WTC11 (cell line): Measurements from ENCODE around the gene RABIF. TPM values are rescaled to one million over a fixed set of nuclear protein-coding genes. Genes with fewer than 3 reads are reported as not detected.

Experiments
- ATAC-seq: fragments of 200-7000 bp; cut with Tn5 transposase; 2 replicates; pipeline ENCODE4 v1.10.0; 2021; ENCODE audit warnings: mild to moderate bottlenecking, moderate library complexity
- CTCF ChIA-PET: fragments of 300-600 bp; sonication (Branson Sonifier 250); formaldehyde crosslinking; loops from one replicate; lab custom pipeline; 2021; ENCODE audit warnings: antibody characterized with exemption; lab: Charles Lee
- POLR2A ChIA-PET: fragments of 350-600 bp; sonication (Branson Sonifier 250); formaldehyde crosslinking; loops from one replicate; lab custom pipeline; 2021; ENCODE audit warnings: antibody characterized with exemption; lab: Charles Lee
- DNase-seq: peaks from one replicate; pipeline ENCODE4 v3.0.0; 2021; ENCODE audit warnings: low spot score
- H3K27ac Mint-ChIP-seq: 2 replicates; pipeline ENCODE4 v1.8.0; 2021; ENCODE audit warnings: mixed read lengths
- H3K27me3 Mint-ChIP-seq: 2 replicates; pipeline ENCODE4 v1.8.0; 2021; ENCODE audit warnings: low read depth, mild to moderate bottlenecking, moderate library complexity, mixed read lengths
- H3K36me3 Mint-ChIP-seq: 2 replicates; pipeline ENCODE4 v1.8.0; 2021; ENCODE audit warnings: mixed read lengths
- H3K4me1 Mint-ChIP-seq: 2 replicates; pipeline ENCODE4 v1.8.0; 2022; ENCODE audit warnings: mixed read lengths
- H3K4me3 Mint-ChIP-seq: 2 replicates; pipeline ENCODE4 v1.8.0; 2021; ENCODE audit warnings: mild to moderate bottlenecking, moderate library complexity, mixed read lengths
- H3K9me3 Mint-ChIP-seq: 2 replicates; pipeline ENCODE4 v1.8.0; 2021; ENCODE audit warnings: mixed read lengths
- ATF1 ChIP-seq: sonication (generic); formaldehyde crosslinking; IDR thresholded peaks from 2 replicates; pipeline ENCODE4 v1.8.1; 2023; ENCODE audit warnings: mild to moderate bottlenecking, moderate library complexity, missing genetic modification reagents
- NFE2L1 ChIP-seq: sonication (generic); formaldehyde crosslinking; IDR thresholded peaks from 2 replicates; pipeline ENCODE4 v1.8.1; 2023; ENCODE audit warnings: missing genetic modification reagents
- NR1H2 ChIP-seq: sonication (generic); formaldehyde crosslinking; IDR thresholded peaks from 2 replicates; pipeline ENCODE4 v1.9.0; 2021; ENCODE audit warnings: mild to moderate bottlenecking, moderate library complexity, missing genetic modification reagents
- OVOL2 ChIP-seq: fragments of 250-450 bp; sonication (Bioruptor Pico); IDR thresholded peaks from 2 replicates; pipeline ENCODE4 v1.9.0; 2021; ENCODE audit warnings: mild to moderate bottlenecking, borderline replicate concordance
- RELA ChIP-seq: sonication (generic); formaldehyde crosslinking; IDR thresholded peaks from 2 replicates; pipeline ENCODE4 v1.8.1; 2022; ENCODE audit warnings: missing genetic modification reagents, mild to moderate bottlenecking, borderline replicate concordance
- RORB ChIP-seq: fragments of 250-450 bp; sonication (Bioruptor Pico); IDR thresholded peaks from 2 replicates; pipeline ENCODE4 v1.9.0; 2021; ENCODE audit warnings: mild to moderate bottlenecking
- SMAD3 ChIP-seq: sonication (generic); formaldehyde crosslinking; IDR thresholded peaks from 2 replicates; pipeline ENCODE4 v1.8.0; 2022; ENCODE audit warnings: missing genetic modification reagents, mild to moderate bottlenecking, borderline replicate concordance
- SP1 ChIP-seq: sonication (generic); formaldehyde crosslinking; conservative IDR thresholded peaks from 2 replicates; pipeline ENCODE4 v1.8.1; 2022; ENCODE audit warnings: missing genetic modification reagents
- ZNF232 ChIP-seq: sonication (generic); formaldehyde crosslinking; IDR thresholded peaks from 2 replicates; pipeline ENCODE4 v1.8.0; 2022; ENCODE audit warnings: mild to moderate bottlenecking, missing genetic modification reagents
- ZNF263 ChIP-seq: sonication (generic); formaldehyde crosslinking; IDR thresholded peaks from 2 replicates; pipeline ENCODE4 v1.8.1; 2022; ENCODE audit warnings: low read depth, mild to moderate bottlenecking, moderate library complexity, missing genetic modification reagents
- ZNF396 ChIP-seq: fragments of 250-450 bp; sonication (Bioruptor Pico); IDR thresholded peaks from 2 replicates; pipeline ENCODE4 v1.8.0; 2021; ENCODE audit warnings: mild to moderate bottlenecking, moderate library complexity, borderline replicate concordance
- total RNA-seq: library from RNA; stranded (reverse); gene quantifications from 3 replicates; pipeline ENCODE4 v1.2.3, GENCODE V29; 2021
- TF ChIP-seq, protein P1 (sequence below): sonication (generic); formaldehyde crosslinking; IDR thresholded peaks from 2 replicates; pipeline ENCODE4 v1.8.1; 2022; ENCODE audit warnings: low read depth, missing genetic modification reagents, borderline replicate concordance
- TF ChIP-seq, protein P2 (sequence below): sonication (generic); formaldehyde crosslinking; IDR thresholded peaks from 2 replicates; pipeline ENCODE4 v1.8.1; 2023; ENCODE audit warnings: mild to moderate bottlenecking, missing genetic modification reagents, moderate library complexity
- TF ChIP-seq, protein P3 (sequence below): sonication (generic); formaldehyde crosslinking; IDR thresholded peaks from 2 replicates; pipeline ENCODE4 v1.8.0; 2022; ENCODE audit warnings: mild to moderate bottlenecking, missing genetic modification reagents
- TF ChIP-seq, protein P4 (sequence below): fragments of 250-450 bp; sonication (Bioruptor Pico); IDR thresholded peaks from 2 replicates; pipeline ENCODE4 v2.1.2; 2022; ENCODE audit warnings: mild to moderate bottlenecking, moderate library complexity
- TF ChIP-seq, protein P5 (sequence below): fragments of 200-600 bp; IDR thresholded peaks from 2 replicates; pipeline ENCODE4 v1.8.0; 2022; ENCODE audit warnings: antibody characterized with exemption
- TF ChIP-seq, protein P6 (sequence below): fragments of 250-450 bp; sonication (Bioruptor Pico); IDR thresholded peaks from 2 replicates; pipeline ENCODE4 v1.9.0; 2021; ENCODE audit warnings: mild to moderate bottlenecking

The RABIF gene
- total RNA-seq, 1 experiment from 2014 or later = 6.6 TPM

DNA sequence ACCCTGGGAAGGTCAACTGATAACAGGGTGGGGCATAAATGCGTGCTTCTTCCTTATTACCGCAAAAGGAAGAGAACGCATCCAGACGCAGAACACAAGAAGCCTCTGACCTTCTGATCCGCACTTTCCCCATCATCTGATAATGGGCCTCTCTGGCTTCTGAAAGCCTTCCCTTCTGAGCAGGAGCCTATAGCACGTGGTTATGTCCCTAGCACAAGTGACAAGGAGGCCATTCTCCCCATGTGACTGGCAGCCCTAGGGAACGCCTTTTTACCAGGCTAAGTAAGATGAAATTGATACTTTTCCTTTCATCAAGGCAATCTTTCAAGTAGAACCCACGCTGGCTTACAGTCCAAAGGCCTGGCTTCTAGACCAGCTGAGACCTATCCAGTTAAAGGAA lies 34.2 kb downstream of the RABIF start:
- no peak for TF ChIP-seq RORB (CRISPR knock-in tag)
- TF ChIP-seq NFE2L1 (CRISPR knock-in tag) = no peak
- TF ChIP-seq ZNF263 (CRISPR knock-in tag) = no peak
- TF ChIP-seq, protein P1, sequence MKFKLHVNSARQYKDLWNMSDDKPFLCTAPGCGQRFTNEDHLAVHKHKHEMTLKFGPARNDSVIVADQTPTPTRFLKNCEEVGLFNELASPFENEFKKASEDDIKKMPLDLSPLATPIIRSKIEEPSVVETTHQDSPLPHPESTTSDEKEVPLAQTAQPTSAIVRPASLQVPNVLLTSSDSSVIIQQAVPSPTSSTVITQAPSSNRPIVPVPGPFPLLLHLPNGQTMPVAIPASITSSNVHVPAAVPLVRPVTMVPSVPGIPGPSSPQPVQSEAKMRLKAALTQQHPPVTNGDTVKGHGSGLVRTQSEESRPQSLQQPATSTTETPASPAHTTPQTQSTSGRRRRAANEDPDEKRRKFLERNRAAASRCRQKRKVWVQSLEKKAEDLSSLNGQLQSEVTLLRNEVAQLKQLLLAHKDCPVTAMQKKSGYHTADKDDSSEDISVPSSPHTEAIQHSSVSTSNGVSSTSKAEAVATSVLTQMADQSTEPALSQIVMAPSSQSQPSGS = no peak
- TF ChIP-seq ZNF232 (CRISPR knock-in tag) = no peak
- no peak for TF ChIP-seq RELA (CRISPR knock-in tag)
- no peak for TF ChIP-seq ZNF396 (CRISPR knock-in tag)
- TF ChIP-seq, protein P2, sequence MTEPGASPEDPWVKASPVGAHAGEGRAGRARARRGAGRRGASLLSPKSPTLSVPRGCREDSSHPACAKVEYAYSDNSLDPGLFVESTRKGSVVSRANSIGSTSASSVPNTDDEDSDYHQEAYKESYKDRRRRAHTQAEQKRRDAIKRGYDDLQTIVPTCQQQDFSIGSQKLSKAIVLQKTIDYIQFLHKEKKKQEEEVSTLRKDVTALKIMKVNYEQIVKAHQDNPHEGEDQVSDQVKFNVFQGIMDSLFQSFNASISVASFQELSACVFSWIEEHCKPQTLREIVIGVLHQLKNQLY (CRISPR knock-in tag) = no peak
- TF ChIP-seq NR1H2 = no peak
- no peak for TF ChIP-seq ATF1 (CRISPR knock-in tag)
- TF ChIP-seq SMAD3 (CRISPR knock-in tag) = no peak
- TF ChIP-seq, protein P3, sequence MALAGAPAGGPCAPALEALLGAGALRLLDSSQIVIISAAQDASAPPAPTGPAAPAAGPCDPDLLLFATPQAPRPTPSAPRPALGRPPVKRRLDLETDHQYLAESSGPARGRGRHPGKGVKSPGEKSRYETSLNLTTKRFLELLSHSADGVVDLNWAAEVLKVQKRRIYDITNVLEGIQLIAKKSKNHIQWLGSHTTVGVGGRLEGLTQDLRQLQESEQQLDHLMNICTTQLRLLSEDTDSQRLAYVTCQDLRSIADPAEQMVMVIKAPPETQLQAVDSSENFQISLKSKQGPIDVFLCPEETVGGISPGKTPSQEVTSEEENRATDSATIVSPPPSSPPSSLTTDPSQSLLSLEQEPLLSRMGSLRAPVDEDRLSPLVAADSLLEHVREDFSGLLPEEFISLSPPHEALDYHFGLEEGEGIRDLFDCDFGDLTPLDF (CRISPR knock-in tag) = no peak
- TF ChIP-seq SP1 (CRISPR knock-in tag) = no peak
- TF ChIP-seq, protein P4, sequence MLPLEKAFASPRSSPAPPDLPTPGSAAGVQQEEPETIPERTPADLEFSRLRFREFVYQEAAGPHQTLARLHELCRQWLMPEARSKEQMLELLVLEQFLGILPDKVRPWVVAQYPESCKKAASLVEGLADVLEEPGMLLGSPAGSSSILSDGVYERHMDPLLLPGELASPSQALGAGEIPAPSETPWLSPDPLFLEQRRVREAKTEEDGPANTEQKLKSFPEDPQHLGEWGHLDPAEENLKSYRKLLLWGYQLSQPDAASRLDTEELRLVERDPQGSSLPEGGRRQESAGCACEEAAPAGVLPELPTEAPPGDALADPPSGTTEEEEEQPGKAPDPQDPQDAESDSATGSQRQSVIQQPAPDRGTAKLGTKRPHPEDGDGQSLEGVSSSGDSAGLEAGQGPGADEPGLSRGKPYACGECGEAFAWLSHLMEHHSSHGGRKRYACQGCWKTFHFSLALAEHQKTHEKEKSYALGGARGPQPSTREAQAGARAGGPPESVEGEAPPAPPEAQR (CRISPR knock-in tag) = no peak
- no peak overlapping the region for H3K4me3 Mint-ChIP-seq
- H3K27ac Mint-ChIP-seq = no peak overlapping the region
- ChIA-PET CTCF (interaction anchor here (1.9 kb wide), 1 partner anchor 144 kb away, joined by 8 read pairs; no protein-coding TSS in a partner anchor), POLR2A (no interaction called here)
- H3K27me3 Mint-ChIP-seq = no peaks in the 10 kb centered on the region
- H3K4me1 Mint-ChIP-seq = peaks cover 5% of the 10 kb centered on the region
- no peak for DNase-seq
- no peak for ATAC-seq
- no peaks in the 10 kb centered on the region for H3K9me3 Mint-ChIP-seq
- H3K36me3 Mint-ChIP-seq = peaks cover 46% of the 10 kb centered on the region

DNA sequence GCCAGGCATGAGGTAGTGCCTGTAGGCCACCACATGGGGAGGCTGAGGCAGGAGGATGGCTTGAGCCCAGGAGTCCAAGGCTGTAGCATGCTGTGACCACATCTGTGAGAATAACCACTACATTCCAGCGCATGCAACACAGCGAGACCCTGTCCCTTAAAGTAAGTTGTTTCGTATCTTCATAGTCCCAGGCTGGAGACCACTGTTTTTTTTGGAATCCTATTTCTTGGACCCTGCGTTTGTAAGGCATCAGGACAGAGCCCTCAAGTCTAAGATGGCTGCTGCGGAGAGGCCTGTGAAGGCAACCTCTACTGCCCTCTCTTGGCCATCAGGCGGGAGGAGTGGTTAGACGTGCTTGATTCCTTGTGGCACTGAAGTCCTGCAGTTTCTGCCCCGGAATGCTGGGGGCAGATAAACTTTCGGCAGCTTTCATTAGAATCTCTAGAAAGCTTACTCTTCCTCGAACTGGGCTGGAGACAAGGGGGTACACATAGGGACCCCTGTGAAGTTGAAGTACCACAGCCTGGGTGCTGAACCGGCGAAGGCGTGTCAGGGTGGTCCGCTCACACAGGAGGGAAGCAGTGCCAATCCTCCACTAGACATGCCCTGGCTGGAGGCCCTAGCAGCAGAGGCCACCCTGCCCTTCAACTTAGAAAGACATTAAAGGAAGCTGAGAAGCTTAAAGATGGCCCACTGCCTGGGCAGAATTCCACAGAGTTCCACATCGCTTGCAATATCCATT lies 36.6 kb downstream of the RABIF start:
- Mint-ChIP-seq H3K4me3 (no peak overlapping the region), H3K27me3 (no peaks in the 10 kb centered on the region), H3K36me3 (peaks cover 34% of the 10 kb centered on the region), H3K9me3 (no peaks in the 10 kb centered on the region), H3K4me1 (0 out of 2 replicates have a peak, but pooled peaks cover 4% of the 10 kb centered on the region), H3K27ac (peak overlapping the region; percentile 81; the same call in 1 of the 2 replicates)
- TF ChIP-seq, protein P3 (CRISPR knock-in tag) = no peak
- no peak for TF ChIP-seq OVOL2
- TF ChIP-seq, protein P5, sequence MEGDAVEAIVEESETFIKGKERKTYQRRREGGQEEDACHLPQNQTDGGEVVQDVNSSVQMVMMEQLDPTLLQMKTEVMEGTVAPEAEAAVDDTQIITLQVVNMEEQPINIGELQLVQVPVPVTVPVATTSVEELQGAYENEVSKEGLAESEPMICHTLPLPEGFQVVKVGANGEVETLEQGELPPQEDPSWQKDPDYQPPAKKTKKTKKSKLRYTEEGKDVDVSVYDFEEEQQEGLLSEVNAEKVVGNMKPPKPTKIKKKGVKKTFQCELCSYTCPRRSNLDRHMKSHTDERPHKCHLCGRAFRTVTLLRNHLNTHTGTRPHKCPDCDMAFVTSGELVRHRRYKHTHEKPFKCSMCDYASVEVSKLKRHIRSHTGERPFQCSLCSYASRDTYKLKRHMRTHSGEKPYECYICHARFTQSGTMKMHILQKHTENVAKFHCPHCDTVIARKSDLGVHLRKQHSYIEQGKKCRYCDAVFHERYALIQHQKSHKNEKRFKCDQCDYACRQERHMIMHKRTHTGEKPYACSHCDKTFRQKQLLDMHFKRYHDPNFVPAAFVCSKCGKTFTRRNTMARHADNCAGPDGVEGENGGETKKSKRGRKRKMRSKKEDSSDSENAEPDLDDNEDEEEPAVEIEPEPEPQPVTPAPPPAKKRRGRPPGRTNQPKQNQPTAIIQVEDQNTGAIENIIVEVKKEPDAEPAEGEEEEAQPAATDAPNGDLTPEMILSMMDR = peak; percentile 10; the same call in 1 of the 2 replicates
- TF ChIP-seq, protein P6, sequence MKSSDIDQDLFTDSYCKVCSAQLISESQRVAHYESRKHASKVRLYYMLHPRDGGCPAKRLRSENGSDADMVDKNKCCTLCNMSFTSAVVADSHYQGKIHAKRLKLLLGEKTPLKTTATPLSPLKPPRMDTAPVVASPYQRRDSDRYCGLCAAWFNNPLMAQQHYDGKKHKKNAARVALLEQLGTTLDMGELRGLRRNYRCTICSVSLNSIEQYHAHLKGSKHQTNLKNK (CRISPR knock-in tag) = no peak
- TF ChIP-seq, protein P1 = no peak
- CTCF ChIA-PET = interaction anchor here (1.6 to 1.9 kb wide), 3 partner anchors 8 to 34 kb away, joined by 3 to 8 read pairs (median 5); no protein-coding TSS in a partner anchor
- DNase-seq (peak; percentile 70), ATAC-seq (peak; percentile 96)
- POLR2A ChIA-PET = interaction anchor here (0.6 kb wide), 1 partner anchor 15 kb away, joined by 3 read pairs; no protein-coding TSS in a partner anchor
